HL-60 (cell line): ENCODE data around the gene SH3BP1.
A peak's percentile ranks its signal among the peaks of the same experiment; 100 is the strongest.

Experiments
- DNase-seq, 2 experiments: peaks; one replicate each; pipeline ENCODE4 v3.0.0-alpha.2; 2010 to 2020; ENCODE audit warnings: low read depth in 1 of 2, low spot score in 1 of 2
- H3K27ac ChIP-seq: fragments of 250-450 bp; sonication (Bioruptor Pico); replicated peaks from 2 replicates; pipeline ENCODE4 v1.5.1; 2020; ENCODE audit warnings: mild to moderate bottlenecking, moderate library complexity
- H3K27me3 ChIP-seq: fragments of 250-450 bp; sonication (Bioruptor Pico); 2 replicates; pipeline ENCODE4 v1.5.1; 2021; ENCODE audit warnings: mild to moderate bottlenecking, moderate library complexity; ENCODE audit not compliant: insufficient read depth, poor library complexity, severe bottlenecking
- H3K4me3 ChIP-seq: replicated peaks from 2 replicates; pipeline ENCODE4 v1.5.1; 2011; ENCODE audit warnings: mild to moderate bottlenecking, control low read depth, low read length; ENCODE audit not compliant: insufficient read depth
- GABPA ChIP-seq: IDR thresholded peaks from 2 replicates; pipeline ENCODE4 v1.6.1; 2012; ENCODE audit warnings: low read depth
- POLR2AphosphoS5 ChIP-seq: IDR thresholded peaks from 2 replicates; pipeline ENCODE4 v1.6.1; 2012; ENCODE audit warnings: low read depth
- REST ChIP-seq: IDR thresholded peaks from 2 replicates; pipeline ENCODE4 v1.6.1; 2012; ENCODE audit warnings: low read depth; ENCODE audit not compliant: insufficient replicate concordance
- SPI1 ChIP-seq: IDR thresholded peaks from 2 replicates; pipeline ENCODE4 v1.6.1; 2012; ENCODE audit warnings: low read depth, mild to moderate bottlenecking, borderline replicate concordance
- TF ChIP-seq, protein P1 (sequence below): IDR thresholded peaks from one replicate; pipeline ENCODE4 v1.5.1; 2011; ENCODE audit warnings: low read length, control low read depth, inconsistent platforms; ENCODE audit not compliant: insufficient read depth

SH3BP1 gene

DNA sequence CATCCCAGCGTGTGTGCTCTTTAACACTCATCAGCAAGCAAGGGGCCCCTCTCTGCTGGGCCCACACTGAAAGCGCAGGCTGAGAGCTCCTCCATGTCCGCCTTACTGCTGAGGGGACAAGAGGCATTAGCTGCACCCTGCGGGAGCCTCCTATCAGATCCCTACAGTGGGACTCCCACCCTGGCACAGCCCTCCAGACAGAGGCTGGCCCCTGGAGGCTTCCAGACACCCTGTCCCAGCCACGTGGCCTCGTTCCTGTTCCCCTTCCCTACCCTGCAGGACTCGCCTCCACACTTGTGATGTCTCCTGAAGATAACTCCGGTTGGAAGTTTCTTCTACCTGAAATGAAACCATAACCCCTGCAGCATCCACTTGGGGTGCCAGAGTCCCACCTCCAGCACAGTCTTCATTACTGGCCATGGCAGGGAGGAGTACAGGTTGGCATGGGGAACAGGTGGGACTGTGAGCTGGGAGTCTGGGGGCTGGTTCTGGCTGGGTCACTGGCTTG, 5.0 kb upstream of the SH3BP1 start:
- no peak overlapping the region for H3K4me3 ChIP-seq
- DNase-seq: peak; percentile 47 to 57
- no peaks in the 10 kb centered on the region for H3K27me3 ChIP-seq
- TF ChIP-seq, protein P1, sequence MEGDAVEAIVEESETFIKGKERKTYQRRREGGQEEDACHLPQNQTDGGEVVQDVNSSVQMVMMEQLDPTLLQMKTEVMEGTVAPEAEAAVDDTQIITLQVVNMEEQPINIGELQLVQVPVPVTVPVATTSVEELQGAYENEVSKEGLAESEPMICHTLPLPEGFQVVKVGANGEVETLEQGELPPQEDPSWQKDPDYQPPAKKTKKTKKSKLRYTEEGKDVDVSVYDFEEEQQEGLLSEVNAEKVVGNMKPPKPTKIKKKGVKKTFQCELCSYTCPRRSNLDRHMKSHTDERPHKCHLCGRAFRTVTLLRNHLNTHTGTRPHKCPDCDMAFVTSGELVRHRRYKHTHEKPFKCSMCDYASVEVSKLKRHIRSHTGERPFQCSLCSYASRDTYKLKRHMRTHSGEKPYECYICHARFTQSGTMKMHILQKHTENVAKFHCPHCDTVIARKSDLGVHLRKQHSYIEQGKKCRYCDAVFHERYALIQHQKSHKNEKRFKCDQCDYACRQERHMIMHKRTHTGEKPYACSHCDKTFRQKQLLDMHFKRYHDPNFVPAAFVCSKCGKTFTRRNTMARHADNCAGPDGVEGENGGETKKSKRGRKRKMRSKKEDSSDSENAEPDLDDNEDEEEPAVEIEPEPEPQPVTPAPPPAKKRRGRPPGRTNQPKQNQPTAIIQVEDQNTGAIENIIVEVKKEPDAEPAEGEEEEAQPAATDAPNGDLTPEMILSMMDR: peak; percentile 1
- no peak; the same call in 1 of the 2 replicates for TF ChIP-seq SPI1
- peak overlapping the region; percentile 87 for H3K27ac ChIP-seq

- TF ChIP-seq POLR2AphosphoS5: no peak
- no peak for TF ChIP-seq REST
- TF ChIP-seq SPI1: no peak
- TF ChIP-seq, protein P1: no peak
- no peak for TF ChIP-seq GABPA
- no peak overlapping the region for H3K4me3 ChIP-seq
- no peaks in the 10 kb centered on the region for H3K27me3 ChIP-seq
- DNase-seq: no peak
- H3K27ac ChIP-seq: peak overlapping the region; percentile 87
Observed at GRCh38 chr22:37635157-37635556, 4.3 kb upstream of the SH3BP1 start.

DNA sequence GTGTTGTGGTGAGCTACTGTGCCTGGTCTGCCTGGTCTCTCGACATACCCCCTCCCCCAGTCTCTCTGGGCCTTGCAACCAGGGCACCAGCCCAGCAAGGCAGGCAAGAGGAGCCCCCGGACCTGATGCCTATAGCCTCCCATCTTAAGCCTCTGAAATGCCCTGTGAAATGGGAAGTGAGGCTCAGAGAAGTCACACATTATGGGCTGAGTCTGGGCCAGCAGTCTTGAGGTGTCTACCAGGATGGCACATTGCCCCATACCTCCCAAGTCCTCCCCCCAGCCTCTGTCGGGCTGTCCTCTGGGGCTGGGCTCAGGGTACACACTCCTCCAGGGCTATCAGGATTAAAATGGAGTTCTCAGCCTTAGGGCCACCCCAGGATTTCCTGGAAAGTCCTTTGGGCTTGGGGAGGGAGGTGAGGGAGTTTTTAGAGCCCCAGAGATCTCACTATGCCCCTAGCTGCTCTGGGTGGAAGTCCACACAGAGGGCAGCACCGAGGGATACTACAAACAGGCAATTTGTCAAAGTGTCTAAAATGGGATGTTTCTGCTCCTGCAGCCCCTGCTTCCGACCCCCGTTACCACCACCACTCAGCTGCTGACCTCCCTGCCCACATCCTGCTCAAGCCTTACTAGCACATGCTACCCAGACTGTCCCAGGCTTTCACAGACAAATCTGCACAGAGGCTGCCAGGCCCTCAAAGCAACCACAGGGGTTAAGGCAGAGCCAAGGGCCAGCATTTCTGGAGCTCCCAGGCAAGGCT, 3.1 kb upstream of the SH3BP1 start:
- peak in 1 of 2 experiments; percentile 81 for DNase-seq
- Histone ChIP-seq H3K27me3 (no peaks in the 10 kb centered on the region), H3K27ac (peak overlapping the region; percentile 87), H3K4me3 (no peak overlapping the region)
- TF ChIP-seq POLR2AphosphoS5 (0 out of 2 replicates have a peak, but pooled peaks have one; percentile 4), REST (no peak), SPI1 (peak; percentile 76; the same call in 1 of the 2 replicates)
- TF ChIP-seq, protein P1: peak; percentile 26

DNA sequence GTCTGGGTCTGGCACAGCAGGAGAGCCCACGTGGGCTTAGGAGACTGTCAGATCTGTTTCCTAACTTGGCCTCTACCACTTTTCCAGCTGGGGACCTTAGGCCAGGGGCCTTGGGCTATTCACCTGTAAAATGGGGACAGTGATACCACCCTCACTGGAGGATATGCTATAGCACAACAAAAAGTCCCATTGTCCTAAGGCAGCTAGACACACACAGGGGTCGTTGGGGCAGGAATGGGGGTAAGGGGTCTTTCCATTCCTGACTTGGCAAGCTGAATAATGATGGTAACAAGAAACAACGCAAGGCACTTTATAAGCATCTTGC, 2.6 kb upstream of the SH3BP1 start:
- Histone ChIP-seq H3K27ac (peak overlapping the region; percentile 87), H3K27me3 (no peaks in the 10 kb centered on the region), H3K4me3 (no peak overlapping the region)
- DNase-seq: no peak
- TF ChIP-seq REST (no peak), SPI1 (no peak), POLR2AphosphoS5 (no peak), GABPA (no peak)
- TF ChIP-seq, protein P1: no peak
